GM12878 (cell line): ENCODE results near the gene PCSK2.

ENCODE experiments used
- CBX3 ChIP-seq: fragments of 200-600 bp; sonication (generic); IDR thresholded peaks from 2 replicates; pipeline ENCODE4 v1.6.1; 2016; ENCODE audit warnings: low read depth, borderline replicate concordance
- ESRRA ChIP-seq: IDR thresholded peaks from 2 replicates; pipeline ENCODE4 v1.6.1; 2012; ENCODE audit warnings: mild to moderate bottlenecking, low read length, improper control_type of control experiment
- FOXM1 ChIP-seq: IDR thresholded peaks from 2 replicates; pipeline ENCODE4 v1.6.1; 2012; ENCODE audit warnings: low read depth, mild to moderate bottlenecking, inconsistent platforms, low read length, moderate library complexity
- MXI1 ChIP-seq: fragments of 150-350 bp; IDR thresholded peaks from 2 replicates; pipeline ENCODE4 v1.6.1; 2011; ENCODE audit warnings: low read depth, mild to moderate bottlenecking, inconsistent platforms, low read length, improper control_type of control experiment
- POLR2A ChIP-seq: IDR thresholded peaks from 2 replicates; pipeline ENCODE4 v1.6.1; 2011; ENCODE audit warnings: low read depth, mild to moderate bottlenecking, low read length
- RELA ChIP-seq: fragments of 450-650 bp; IDR thresholded peaks from 2 replicates; pipeline ENCODE4 v1.8.0; 2014; ENCODE audit warnings: borderline replicate concordance; ENCODE audit not compliant: partially characterized antibody
- SIN3A ChIP-seq: IDR thresholded peaks from 2 replicates; pipeline ENCODE4 v1.6.1; 2012; ENCODE audit warnings: low read depth, low read length, improper control_type of control experiment
- SPI1 ChIP-seq: IDR thresholded peaks from 2 replicates; pipeline ENCODE4 v1.6.1; 2011; ENCODE audit warnings: low read depth, mild to moderate bottlenecking, low read length, moderate library complexity, borderline replicate concordance; ENCODE audit not compliant: insufficient read depth
- TAF1 ChIP-seq: IDR thresholded peaks from 2 replicates; pipeline ENCODE4 v1.6.1; 2011; ENCODE audit warnings: mild to moderate bottlenecking, low read depth, low read length, borderline replicate concordance
- TF ChIP-seq, protein P1 (sequence below): IDR thresholded peaks from 2 replicates; pipeline ENCODE4 v1.6.1; 2011; ENCODE audit warnings: mild to moderate bottlenecking, low read depth, low read length, moderate library complexity; ENCODE audit not compliant: insufficient replicate concordance
- TF ChIP-seq, protein P2 (sequence below), 3 experiments: IDR thresholded peaks in 2 of 3; conservative IDR thresholded peaks in 1 of 3; 2 replicates each; pipeline ENCODE4 v1.5.1; 2011; ENCODE audit warnings: low read depth in 3 of 3, low read length in 3 of 3, mild to moderate bottlenecking in 3 of 3, control low read depth in 2 of 3, moderate library complexity in 2 of 3, inconsistent platforms in 1 of 3, mixed read lengths in 1 of 3; ENCODE audit not compliant: control insufficient read depth in 2 of 3, insufficient read depth in 1 of 3; ENCODE audit errors: extremely low read depth in 1 of 3
- TF ChIP-seq, protein P3 (sequence below): IDR thresholded peaks from 2 replicates; pipeline ENCODE4 v1.6.1; 2012; ENCODE audit warnings: mild to moderate bottlenecking, low read depth, low read length

DNA sequence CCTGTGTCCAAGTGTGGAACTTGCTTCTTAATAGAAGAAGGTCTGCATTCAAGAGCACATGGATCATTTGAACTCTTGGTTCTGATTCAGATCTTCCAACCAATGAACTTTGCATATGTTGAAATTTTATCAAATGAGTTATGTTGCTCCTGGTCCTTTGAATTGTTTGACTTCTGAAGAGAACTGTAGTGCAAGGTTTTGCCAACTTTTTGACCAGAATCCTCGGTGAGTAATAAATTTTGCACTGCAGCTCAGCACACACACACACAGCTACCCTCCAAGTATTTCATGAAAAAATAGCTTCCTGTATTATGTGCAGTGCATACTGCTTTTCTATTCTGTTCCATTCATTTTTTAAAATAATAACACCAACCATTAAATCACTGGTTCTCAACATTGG is 236.9 kb downstream of the PCSK2 start:
- TF ChIP-seq, protein P1, sequence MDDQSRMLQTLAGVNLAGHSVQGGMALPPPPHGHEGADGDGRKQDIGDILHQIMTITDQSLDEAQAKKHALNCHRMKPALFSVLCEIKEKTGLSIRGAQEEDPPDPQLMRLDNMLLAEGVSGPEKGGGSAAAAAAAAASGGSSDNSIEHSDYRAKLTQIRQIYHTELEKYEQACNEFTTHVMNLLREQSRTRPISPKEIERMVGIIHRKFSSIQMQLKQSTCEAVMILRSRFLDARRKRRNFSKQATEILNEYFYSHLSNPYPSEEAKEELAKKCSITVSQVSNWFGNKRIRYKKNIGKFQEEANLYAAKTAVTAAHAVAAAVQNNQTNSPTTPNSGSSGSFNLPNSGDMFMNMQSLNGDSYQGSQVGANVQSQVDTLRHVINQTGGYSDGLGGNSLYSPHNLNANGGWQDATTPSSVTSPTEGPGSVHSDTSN: no peak
- TF ChIP-seq MXI1 (no peak), TAF1 (no peak), POLR2A (no peak), CBX3 (no peak), RELA (no peak), SPI1 (no peak), SIN3A (no peak), ESRRA (no peak), FOXM1 (no peak)
- TF ChIP-seq, protein P2, sequence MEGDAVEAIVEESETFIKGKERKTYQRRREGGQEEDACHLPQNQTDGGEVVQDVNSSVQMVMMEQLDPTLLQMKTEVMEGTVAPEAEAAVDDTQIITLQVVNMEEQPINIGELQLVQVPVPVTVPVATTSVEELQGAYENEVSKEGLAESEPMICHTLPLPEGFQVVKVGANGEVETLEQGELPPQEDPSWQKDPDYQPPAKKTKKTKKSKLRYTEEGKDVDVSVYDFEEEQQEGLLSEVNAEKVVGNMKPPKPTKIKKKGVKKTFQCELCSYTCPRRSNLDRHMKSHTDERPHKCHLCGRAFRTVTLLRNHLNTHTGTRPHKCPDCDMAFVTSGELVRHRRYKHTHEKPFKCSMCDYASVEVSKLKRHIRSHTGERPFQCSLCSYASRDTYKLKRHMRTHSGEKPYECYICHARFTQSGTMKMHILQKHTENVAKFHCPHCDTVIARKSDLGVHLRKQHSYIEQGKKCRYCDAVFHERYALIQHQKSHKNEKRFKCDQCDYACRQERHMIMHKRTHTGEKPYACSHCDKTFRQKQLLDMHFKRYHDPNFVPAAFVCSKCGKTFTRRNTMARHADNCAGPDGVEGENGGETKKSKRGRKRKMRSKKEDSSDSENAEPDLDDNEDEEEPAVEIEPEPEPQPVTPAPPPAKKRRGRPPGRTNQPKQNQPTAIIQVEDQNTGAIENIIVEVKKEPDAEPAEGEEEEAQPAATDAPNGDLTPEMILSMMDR (IDR thresholded peaks at IDR 0.05 in 2 of 3, conservative IDR thresholded peaks at IDR 0.05 in 1 of 3; ENCODE audit: control insufficient read depth in 2 of 3, extremely low read depth in 1 of 3, insufficient read depth in 1 of 3, low read depth in 3 of 3, low read length in 3 of 3): no peak
- TF ChIP-seq, protein P3, sequence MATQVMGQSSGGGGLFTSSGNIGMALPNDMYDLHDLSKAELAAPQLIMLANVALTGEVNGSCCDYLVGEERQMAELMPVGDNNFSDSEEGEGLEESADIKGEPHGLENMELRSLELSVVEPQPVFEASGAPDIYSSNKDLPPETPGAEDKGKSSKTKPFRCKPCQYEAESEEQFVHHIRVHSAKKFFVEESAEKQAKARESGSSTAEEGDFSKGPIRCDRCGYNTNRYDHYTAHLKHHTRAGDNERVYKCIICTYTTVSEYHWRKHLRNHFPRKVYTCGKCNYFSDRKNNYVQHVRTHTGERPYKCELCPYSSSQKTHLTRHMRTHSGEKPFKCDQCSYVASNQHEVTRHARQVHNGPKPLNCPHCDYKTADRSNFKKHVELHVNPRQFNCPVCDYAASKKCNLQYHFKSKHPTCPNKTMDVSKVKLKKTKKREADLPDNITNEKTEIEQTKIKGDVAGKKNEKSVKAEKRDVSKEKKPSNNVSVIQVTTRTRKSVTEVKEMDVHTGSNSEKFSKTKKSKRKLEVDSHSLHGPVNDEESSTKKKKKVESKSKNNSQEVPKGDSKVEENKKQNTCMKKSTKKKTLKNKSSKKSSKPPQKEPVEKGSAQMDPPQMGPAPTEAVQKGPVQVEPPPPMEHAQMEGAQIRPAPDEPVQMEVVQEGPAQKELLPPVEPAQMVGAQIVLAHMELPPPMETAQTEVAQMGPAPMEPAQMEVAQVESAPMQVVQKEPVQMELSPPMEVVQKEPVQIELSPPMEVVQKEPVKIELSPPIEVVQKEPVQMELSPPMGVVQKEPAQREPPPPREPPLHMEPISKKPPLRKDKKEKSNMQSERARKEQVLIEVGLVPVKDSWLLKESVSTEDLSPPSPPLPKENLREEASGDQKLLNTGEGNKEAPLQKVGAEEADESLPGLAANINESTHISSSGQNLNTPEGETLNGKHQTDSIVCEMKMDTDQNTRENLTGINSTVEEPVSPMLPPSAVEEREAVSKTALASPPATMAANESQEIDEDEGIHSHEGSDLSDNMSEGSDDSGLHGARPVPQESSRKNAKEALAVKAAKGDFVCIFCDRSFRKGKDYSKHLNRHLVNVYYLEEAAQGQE: no peak
